Neural crest cell (in vitro differentiated cells): ENCODE data around the gene C1QTNF6. TPM values are rescaled to one million over a fixed set of nuclear protein-coding genes. Genes with fewer than 3 reads are reported as not detected.

Experiments
- DNase-seq: peaks from one replicate; pipeline ENCODE4 v3.0.0; 2021; ENCODE audit warnings: low read depth, mixed read lengths, low spot score
- H3K27ac Mint-ChIP-seq: one replicate; pipeline ENCODE4 v1.8.0; 2021; ENCODE audit warnings: mild to moderate bottlenecking, mixed read lengths; ENCODE audit not compliant: unreplicated experiment
- H3K27me3 Mint-ChIP-seq: 2 replicates; pipeline ENCODE4 v1.8.0; 2021; ENCODE audit warnings: low read depth, mild to moderate bottlenecking, mixed read lengths
- H3K36me3 Mint-ChIP-seq: 2 replicates; pipeline ENCODE4 v1.8.0; 2021; ENCODE audit warnings: low read depth, mild to moderate bottlenecking, mixed read lengths
- H3K4me1 Mint-ChIP-seq: 2 replicates; pipeline ENCODE4 v1.8.0; 2021; ENCODE audit warnings: mixed read lengths
- H3K4me3 Mint-ChIP-seq: one replicate; pipeline ENCODE4 v1.8.0; 2021; ENCODE audit warnings: mild to moderate bottlenecking, mixed read lengths
- H3K9me3 Mint-ChIP-seq: 2 replicates; pipeline ENCODE4 v1.8.0; 2021; ENCODE audit warnings: mixed read lengths
- total RNA-seq: library from RNA; stranded (reverse); gene quantifications from 2 replicates; pipeline ENCODE4 v1.2.1, GENCODE V29; 2021
- TF ChIP-seq, protein P1 (sequence below): fragments of 200-600 bp; sonication (generic); conservative IDR thresholded peaks from 2 replicates; pipeline ENCODE4 v1.5.0; 2021; ENCODE audit warnings: antibody characterized with exemption, mild to moderate bottlenecking

C1QTNF6 gene
- total RNA-seq, 1 donor from 2014 or later = 13.6 TPM

DNA sequence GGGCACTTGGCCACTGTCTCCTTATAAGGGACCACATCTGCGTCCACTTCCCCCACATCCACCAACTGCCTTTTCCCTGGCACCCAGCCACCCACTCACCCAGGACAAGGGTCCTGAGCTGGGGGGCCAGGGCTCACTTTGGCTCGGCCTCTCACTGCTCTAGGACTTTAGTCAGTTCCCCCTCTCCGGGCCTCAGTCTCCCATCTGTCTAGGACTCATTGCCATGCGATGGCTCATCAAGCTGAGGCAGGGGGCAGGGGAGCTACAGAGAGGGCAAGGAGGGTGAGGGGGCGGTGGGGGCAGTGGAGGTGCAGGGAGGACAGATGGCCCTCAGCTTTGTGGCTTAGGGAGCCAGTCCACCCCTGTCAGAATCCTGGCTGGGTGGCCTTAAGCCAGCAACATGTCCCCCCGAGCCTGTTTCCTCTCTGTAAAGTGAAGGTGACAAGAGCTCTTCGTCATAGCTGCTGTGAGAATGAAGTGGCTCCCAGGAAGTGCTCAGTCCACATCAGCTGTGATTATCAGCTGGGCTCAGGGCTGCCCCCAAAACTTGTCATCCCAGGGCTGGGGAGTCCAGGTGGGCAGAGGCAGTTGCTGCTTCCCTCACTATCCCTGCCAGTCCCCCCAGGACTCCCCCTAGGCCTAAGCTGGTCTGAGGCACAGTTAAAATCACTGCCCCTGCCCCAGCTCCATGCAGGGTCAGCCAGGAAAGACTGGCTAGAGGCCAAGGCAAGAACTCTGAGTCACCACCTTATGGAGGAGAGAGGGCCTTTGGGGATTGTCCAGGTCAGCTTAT, 41.2 kb upstream of the C1QTNF6 start:
- H3K27me3 Mint-ChIP-seq = peaks cover 13% of the 10 kb centered on the region
- no peaks in the 10 kb centered on the region for H3K9me3 Mint-ChIP-seq
- no peak for DNase-seq
- TF ChIP-seq, protein P1, sequence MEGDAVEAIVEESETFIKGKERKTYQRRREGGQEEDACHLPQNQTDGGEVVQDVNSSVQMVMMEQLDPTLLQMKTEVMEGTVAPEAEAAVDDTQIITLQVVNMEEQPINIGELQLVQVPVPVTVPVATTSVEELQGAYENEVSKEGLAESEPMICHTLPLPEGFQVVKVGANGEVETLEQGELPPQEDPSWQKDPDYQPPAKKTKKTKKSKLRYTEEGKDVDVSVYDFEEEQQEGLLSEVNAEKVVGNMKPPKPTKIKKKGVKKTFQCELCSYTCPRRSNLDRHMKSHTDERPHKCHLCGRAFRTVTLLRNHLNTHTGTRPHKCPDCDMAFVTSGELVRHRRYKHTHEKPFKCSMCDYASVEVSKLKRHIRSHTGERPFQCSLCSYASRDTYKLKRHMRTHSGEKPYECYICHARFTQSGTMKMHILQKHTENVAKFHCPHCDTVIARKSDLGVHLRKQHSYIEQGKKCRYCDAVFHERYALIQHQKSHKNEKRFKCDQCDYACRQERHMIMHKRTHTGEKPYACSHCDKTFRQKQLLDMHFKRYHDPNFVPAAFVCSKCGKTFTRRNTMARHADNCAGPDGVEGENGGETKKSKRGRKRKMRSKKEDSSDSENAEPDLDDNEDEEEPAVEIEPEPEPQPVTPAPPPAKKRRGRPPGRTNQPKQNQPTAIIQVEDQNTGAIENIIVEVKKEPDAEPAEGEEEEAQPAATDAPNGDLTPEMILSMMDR = no peak
- H3K36me3 Mint-ChIP-seq = no peaks in the 10 kb centered on the region
- no peak overlapping the region for H3K27ac Mint-ChIP-seq
- H3K4me3 Mint-ChIP-seq = no peak overlapping the region
- H3K4me1 Mint-ChIP-seq = no peaks in the 10 kb centered on the region

DNA sequence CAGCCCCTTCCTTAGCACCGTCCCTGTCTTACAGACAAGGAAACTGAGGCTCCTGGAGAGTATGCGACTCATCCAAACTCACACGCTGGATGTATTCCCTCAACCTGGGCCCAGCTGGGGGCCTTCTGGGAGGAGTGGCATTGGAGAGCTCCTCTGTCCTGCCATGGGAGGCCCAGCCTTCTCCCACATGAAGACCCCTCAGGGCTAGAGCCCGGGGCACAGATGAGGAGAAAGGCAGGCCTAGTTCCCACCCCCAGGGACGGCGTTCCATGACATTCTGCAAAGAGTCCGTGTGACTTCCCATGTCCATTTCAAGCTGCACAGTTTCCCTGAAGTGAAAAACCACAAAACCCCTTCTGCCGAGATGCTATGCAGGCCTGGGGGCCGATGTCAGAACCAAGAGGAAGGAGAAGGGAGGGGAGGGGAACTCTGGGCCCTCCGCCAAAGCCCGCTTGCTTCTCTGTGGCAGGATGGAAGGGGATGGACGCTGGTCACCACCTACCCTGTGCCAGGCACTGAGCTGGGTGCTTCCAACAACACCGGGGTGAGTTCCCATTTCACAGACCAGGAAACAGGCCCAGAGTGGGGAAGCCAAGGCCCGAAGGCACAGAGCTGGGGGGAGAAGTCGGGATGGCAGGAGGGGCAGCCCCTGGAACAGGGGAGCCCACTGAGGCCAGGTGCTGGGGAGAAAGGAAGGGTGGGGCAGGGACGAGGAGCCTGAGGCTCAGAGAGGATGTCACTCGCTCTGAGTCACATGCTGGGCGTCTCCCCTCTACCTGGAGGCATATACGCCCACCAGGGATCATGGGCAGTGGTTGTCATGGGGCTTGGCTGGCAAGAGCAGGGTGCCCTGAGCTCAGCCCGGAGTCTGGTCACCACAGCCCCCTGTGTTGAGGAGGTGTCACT, 40.3 kb upstream of the C1QTNF6 start:
- Mint-ChIP-seq H3K9me3 (no peaks in the 10 kb centered on the region), H3K36me3 (no peaks in the 10 kb centered on the region), H3K27me3 (peaks cover 15% of the 10 kb centered on the region), H3K4me1 (no peaks in the 10 kb centered on the region), H3K27ac (no peak overlapping the region), H3K4me3 (no peak overlapping the region)
- TF ChIP-seq, protein P1 = no peak
- DNase-seq = no peak

DNA sequence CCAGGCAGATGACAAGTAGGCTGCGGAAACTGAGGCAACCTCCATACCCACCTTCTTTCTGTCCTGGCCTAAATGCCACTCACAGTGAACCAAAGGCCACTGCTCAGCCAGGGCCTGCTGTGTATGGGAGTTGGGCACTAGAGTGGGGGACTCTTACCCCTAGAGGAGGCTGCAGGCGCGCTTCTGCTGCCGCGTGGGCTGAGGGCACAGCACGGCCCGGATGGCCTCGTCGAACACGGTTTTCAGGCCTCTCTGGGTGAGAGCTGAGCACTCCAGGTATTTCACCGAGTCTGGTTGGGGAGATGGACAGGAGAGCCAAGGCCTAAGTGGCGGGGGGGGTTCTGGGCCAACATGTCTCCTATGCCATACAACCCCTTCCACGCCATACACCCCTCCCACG, 38.5 kb upstream of the C1QTNF6 start:
- Mint-ChIP-seq H3K4me3 (no peak overlapping the region), H3K36me3 (no peaks in the 10 kb centered on the region), H3K9me3 (no peaks in the 10 kb centered on the region), H3K27ac (no peak overlapping the region), H3K27me3 (peaks cover 15% of the 10 kb centered on the region), H3K4me1 (no peaks in the 10 kb centered on the region)
- no peak for DNase-seq
- TF ChIP-seq, protein P1 = no peak

DNA sequence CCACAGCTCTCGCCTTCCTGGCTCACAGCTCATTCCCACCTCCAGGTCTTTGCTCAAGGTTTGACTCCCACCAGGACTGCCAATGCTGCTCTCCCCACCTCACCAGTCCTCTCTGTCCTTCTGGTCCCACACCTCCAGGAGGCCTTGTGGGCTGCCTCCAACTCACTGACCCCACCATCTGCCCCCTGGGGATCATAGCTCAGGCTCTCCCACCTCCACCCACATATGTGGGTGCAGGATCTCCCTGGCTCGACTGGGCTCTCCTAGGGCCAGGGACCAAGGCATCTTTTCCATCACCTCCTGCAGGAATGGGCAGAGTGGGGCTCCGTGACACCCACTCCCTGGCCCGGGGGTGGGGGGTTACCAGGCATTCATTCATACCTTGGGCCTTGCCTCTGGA, 38.0 kb upstream of the C1QTNF6 start:
- no peak for DNase-seq
- TF ChIP-seq, protein P1 = no peak
- H3K36me3 Mint-ChIP-seq = no peaks in the 10 kb centered on the region
- H3K27ac Mint-ChIP-seq = no peak overlapping the region
- H3K4me3 Mint-ChIP-seq = no peak overlapping the region
- no peaks in the 10 kb centered on the region for H3K4me1 Mint-ChIP-seq
- H3K27me3 Mint-ChIP-seq = peaks cover 15% of the 10 kb centered on the region
- no peaks in the 10 kb centered on the region for H3K9me3 Mint-ChIP-seq

DNA sequence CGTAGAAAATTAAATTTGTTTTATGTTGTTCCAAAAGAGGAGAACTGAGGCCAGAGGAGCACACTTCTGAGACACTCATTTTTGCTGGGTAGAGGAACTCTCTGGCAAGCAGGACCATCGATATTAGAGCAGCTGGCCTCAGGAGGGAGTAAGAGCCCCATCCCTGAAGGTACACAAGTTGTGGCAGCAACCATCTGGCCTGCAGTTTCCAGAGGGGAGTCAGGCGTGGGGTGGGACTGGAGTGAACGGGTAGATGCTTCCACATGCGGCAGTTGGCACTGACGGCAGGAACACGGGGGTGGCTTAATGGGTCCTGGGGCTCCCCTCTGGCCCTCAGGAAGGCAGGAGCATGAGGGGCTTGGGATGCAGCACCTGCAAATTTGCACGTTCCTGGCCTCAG, 37.4 kb upstream of the C1QTNF6 start:
- H3K9me3 Mint-ChIP-seq = no peaks in the 10 kb centered on the region
- no peak overlapping the region for H3K27ac Mint-ChIP-seq
- H3K4me1 Mint-ChIP-seq = no peaks in the 10 kb centered on the region
- H3K27me3 Mint-ChIP-seq = peaks cover 15% of the 10 kb centered on the region
- no peak overlapping the region for H3K4me3 Mint-ChIP-seq
- H3K36me3 Mint-ChIP-seq = no peaks in the 10 kb centered on the region
- no peak for DNase-seq
- TF ChIP-seq, protein P1 = no peak
